OCI-LY3 (cell line): ENCODE measurements around the gene OBSCN.

ENCODE experiments used
- H2AFZ ChIP-seq: fragments of 200-600, 300-600 bp; shearing (Covaris generic); 2 replicates; pipeline ENCODE4 v1.6.0; 2014; ENCODE audit warnings: antibody characterized with exemption, low read depth, low read length
- H3K27ac ChIP-seq: fragments of 200-600, 300-600 bp; sonication (generic); 2 replicates; pipeline ENCODE4 v1.5.1; 2014; ENCODE audit warnings: mild to moderate bottlenecking, low read length, moderate library complexity, mixed read lengths
- H3K27me3 ChIP-seq: fragments of 200-600, 300-600 bp; sonication (generic); 2 replicates; pipeline ENCODE4 v1.6.1; 2014; ENCODE audit warnings: low read depth, low read length, mixed read lengths
- H3K36me3 ChIP-seq: fragments of 200-600, 300-600 bp; sonication (generic); replicated peaks from 2 replicates; pipeline ENCODE3; 2014; ENCODE audit warnings: low read depth, low read length, mixed read lengths
- H3K4me1 ChIP-seq: fragments of 300-600, 200-600 bp; sonication (generic); 2 replicates; pipeline ENCODE4 v1.6.1; 2014; ENCODE audit warnings: low read length, mixed read lengths
- H3K4me2 ChIP-seq: fragments of 200-600, 300-600 bp; sonication (generic); 2 replicates; pipeline ENCODE4 v1.6.1; 2014; ENCODE audit warnings: low read length, mixed read lengths
- H3K4me3 ChIP-seq: fragments of 300-600, 200-600 bp; sonication (generic); 2 replicates; pipeline ENCODE4 v1.5.1; 2014; ENCODE audit warnings: antibody characterized with exemption, mild to moderate bottlenecking, low read length, moderate library complexity
- H3K79me2 ChIP-seq: fragments of 300-600, 200-600 bp; shearing (Covaris generic); 2 replicates; pipeline ENCODE4 v1.6.1; 2014; ENCODE audit warnings: mild to moderate bottlenecking, low read length, mixed read lengths
- H3K9ac ChIP-seq: fragments of 300-600, 200-600 bp; shearing (Covaris generic); 2 replicates; pipeline ENCODE4 v1.6.0; 2014; ENCODE audit warnings: mild to moderate bottlenecking, low read length, moderate library complexity
- H3K9me3 ChIP-seq: fragments of 200-600, 300-600 bp; shearing (Covaris generic); 2 replicates; pipeline ENCODE4 v1.6.1; 2014; ENCODE audit warnings: low read length, mixed read lengths; ENCODE audit not compliant: insufficient read depth
- H4K20me1 ChIP-seq: fragments of 200-600, 300-600 bp; sonication (generic); 2 replicates; pipeline ENCODE4 v1.6.1; 2016; ENCODE audit warnings: low read length, mixed read lengths; ENCODE audit not compliant: insufficient read depth
- EZH2phosphoT487 ChIP-seq: fragments of 200-600 bp; shearing (Covaris generic); IDR thresholded peaks from 2 replicates; pipeline ENCODE4 v1.6.1; 2018; ENCODE audit warnings: antibody characterized with exemption, mixed run types, low read depth
- TF ChIP-seq, protein P1 (sequence below): fragments of 200-600, 300-600 bp; sonication (generic); IDR thresholded peaks from 2 replicates; pipeline ENCODE4 v1.5.1; 2014; ENCODE audit warnings: antibody characterized with exemption, low read length, low read depth

The OBSCN gene

GRCh38 chr1:228337031-228337564, 129.3 kb downstream of the OBSCN start:
- no peak overlapping the region for H3K9ac ChIP-seq
- TF ChIP-seq, protein P1, sequence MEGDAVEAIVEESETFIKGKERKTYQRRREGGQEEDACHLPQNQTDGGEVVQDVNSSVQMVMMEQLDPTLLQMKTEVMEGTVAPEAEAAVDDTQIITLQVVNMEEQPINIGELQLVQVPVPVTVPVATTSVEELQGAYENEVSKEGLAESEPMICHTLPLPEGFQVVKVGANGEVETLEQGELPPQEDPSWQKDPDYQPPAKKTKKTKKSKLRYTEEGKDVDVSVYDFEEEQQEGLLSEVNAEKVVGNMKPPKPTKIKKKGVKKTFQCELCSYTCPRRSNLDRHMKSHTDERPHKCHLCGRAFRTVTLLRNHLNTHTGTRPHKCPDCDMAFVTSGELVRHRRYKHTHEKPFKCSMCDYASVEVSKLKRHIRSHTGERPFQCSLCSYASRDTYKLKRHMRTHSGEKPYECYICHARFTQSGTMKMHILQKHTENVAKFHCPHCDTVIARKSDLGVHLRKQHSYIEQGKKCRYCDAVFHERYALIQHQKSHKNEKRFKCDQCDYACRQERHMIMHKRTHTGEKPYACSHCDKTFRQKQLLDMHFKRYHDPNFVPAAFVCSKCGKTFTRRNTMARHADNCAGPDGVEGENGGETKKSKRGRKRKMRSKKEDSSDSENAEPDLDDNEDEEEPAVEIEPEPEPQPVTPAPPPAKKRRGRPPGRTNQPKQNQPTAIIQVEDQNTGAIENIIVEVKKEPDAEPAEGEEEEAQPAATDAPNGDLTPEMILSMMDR, result no peak
- TF ChIP-seq EZH2phosphoT487, result no peak
- no peak overlapping the region for H3K27ac ChIP-seq
- no peaks in the 10 kb centered on the region for H3K9me3 ChIP-seq
- no peak overlapping the region for H3K4me2 ChIP-seq
- no peak overlapping the region for H3K4me3 ChIP-seq
- no peaks in the 10 kb centered on the region for H4K20me1 ChIP-seq
- H3K79me2 ChIP-seq, result no peaks in the 10 kb centered on the region
- no peak overlapping the region for H2AFZ ChIP-seq
- H3K27me3 ChIP-seq, result no peaks in the 10 kb centered on the region
- no peaks in the 10 kb centered on the region for H3K4me1 ChIP-seq
- no peaks in the 10 kb centered on the region for H3K36me3 ChIP-seq

GRCh38 chr1:228337711-228338520, 130.1 kb downstream of the OBSCN start:
- Histone ChIP-seq H3K9ac (no peak overlapping the region), H3K4me1 (no peaks in the 10 kb centered on the region), H3K4me3 (no peak overlapping the region), H3K79me2 (no peaks in the 10 kb centered on the region), H2AFZ (no peak overlapping the region), H3K9me3 (no peaks in the 10 kb centered on the region), H3K27me3 (no peaks in the 10 kb centered on the region), H3K4me2 (no peak overlapping the region), H3K27ac (no peak overlapping the region), H4K20me1 (no peaks in the 10 kb centered on the region), H3K36me3 (no peaks in the 10 kb centered on the region)
- no peak for TF ChIP-seq EZH2phosphoT487
- TF ChIP-seq, protein P1, result no peak

DNA sequence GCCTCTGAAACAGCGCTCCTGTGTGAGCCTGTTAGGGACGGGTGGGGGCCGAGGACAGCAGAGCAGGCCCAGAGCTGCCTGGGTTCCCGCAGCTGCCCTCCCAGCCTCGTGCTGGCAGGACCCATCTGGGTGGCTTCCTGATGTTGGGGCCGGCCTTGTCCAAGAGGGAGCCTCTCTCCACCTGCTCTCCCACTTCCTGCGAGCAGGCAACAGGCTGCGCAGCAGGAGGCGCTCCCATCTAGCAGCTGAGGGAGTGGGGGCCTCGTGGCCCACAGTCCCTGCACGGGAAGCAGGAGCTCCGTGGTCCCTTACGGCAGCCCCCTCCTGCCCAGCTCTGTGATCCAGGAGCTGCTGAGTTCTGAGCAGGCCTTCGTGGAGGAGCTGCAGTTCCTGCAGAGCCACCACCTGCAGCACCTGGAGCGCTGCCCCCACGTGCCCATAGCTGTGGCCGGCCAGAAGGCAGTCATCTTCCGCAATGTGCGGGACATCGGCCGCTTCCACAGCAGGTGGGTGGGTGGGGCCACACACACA, 130.7 kb downstream of the OBSCN start:
- Histone ChIP-seq H3K9me3 (no peaks in the 10 kb centered on the region), H3K4me3 (no peak overlapping the region), H3K27ac (no peak overlapping the region), H3K9ac (no peak overlapping the region), H3K27me3 (no peaks in the 10 kb centered on the region), H3K4me2 (no peak overlapping the region), H3K36me3 (no peaks in the 10 kb centered on the region), H3K4me1 (no peaks in the 10 kb centered on the region), H3K79me2 (no peaks in the 10 kb centered on the region), H4K20me1 (no peaks in the 10 kb centered on the region), H2AFZ (no peak overlapping the region)
- TF ChIP-seq, protein P1, result no peak
- no peak for TF ChIP-seq EZH2phosphoT487

- no peak overlapping the region for H3K9ac ChIP-seq
- no peaks in the 10 kb centered on the region for H3K36me3 ChIP-seq
- H3K27ac ChIP-seq, result no peak overlapping the region
- no peaks in the 10 kb centered on the region for H3K27me3 ChIP-seq
- no peaks in the 10 kb centered on the region for H4K20me1 ChIP-seq
- no peak for TF ChIP-seq EZH2phosphoT487
- TF ChIP-seq, protein P1, result no peak
- H2AFZ ChIP-seq, result no peak overlapping the region
- H3K79me2 ChIP-seq, result no peaks in the 10 kb centered on the region
- H3K4me3 ChIP-seq, result no peak overlapping the region
- H3K4me1 ChIP-seq, result no peaks in the 10 kb centered on the region
- H3K9me3 ChIP-seq, result no peaks in the 10 kb centered on the region
- no peak overlapping the region for H3K4me2 ChIP-seq
These were observed 131.3 kb downstream of the OBSCN start for GRCh38 chr1:228339059-228339704.
